GM11168 (cell line): ENCODE results near the gene ZFR.
"Not testable (repeated sequence)": the region's sequence is repeated elsewhere in the genome, so short reads cannot be mapped to it uniquely, and the experiment has no call there.

Experiments
- in situ Hi-C: fragments of 300-500 bp; cut with MboI; formaldehyde crosslinking; loops from one replicate; pipeline ENCODE4 v1.12.0; 2022; ENCODE audit warnings: low sequenced_read_pairs; ENCODE audit not compliant: unreplicated experiment

Gene ZFR

DNA sequence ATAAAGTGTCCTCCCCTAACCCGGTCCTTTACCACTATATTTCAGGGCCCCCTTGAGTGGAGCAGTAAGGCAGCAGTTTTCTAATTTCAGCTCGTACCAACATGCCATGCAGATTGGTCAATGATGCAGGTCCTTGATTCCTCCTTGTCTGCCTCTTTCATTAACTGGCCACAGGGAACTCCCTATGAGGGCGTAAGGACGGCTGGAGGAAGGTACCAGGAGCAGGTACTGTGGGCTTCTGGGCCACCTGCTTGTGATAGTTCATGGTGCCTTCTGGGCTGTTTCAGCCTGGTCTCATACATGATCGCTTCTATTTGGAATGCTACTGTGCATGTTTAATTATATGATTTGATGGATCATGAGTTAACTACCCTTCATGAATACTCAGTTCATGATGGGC lies 9.4 kb upstream of the ZFR start:
- in situ Hi-C loops, result no loop called here

- in situ Hi-C loops, result not testable (repeated sequence)
Observed at GRCh38 chr5:32452316-32452715, 7.8 kb upstream of the ZFR start.

DNA sequence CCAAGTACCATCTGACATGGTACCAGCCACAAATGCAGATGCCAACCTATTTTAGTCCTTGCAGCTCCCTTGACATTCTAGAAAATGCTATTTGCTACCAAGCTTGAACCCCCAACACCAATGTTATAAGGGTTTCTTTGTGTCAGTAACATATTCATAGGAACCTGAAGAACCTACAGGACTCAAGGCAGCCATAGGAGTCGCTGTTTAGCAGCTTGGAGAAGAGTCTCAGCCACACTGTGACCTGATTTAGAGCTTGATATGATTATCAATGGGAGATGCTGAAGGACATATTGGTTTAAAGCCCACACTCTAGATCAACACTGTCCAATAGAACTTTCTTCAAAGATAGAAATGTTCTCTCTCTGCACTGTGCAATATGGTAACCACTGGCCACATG lies 6.4 kb upstream of the ZFR start:
- in situ Hi-C loops, result no loop called here

DNA sequence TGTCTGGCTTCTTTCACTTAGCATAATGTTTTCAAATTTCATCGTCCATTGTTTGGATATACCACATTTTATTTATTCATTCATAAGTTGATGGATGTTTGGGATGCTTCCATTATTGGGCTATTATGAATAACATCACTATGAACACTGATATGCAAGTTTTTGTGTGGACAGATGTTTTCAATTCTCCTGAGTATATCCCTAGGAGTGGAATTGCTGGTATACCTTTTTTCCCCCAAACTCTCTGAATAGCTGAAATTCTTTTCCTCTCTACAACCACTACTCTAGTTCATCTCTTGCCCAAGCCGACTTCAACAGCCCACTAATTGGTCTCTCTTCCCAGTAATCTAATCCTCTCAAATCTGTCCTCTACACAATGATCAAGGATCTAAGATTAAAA lies 4.7 kb upstream of the ZFR start:
- in situ Hi-C loops, result no loop called here

DNA sequence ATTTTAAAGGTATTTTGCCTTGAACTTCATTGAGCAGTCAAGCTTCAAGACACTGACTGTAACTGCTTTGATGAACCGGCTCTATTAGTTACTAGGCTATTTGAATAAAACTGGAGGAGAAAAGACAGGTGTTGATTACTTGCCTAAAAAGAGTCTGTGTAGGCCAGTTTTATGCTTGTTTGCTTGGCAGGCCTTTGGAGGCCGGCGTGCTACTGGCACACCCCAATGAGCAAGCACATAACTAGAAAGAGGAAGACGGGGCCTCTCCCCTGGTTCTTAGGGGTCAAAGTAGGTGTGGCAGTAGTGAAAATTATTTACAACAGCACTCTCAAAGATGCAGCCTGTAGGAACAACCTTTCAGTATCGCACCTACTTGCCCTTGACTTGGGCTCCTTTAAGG lies 2.1 kb upstream of the ZFR start:
- in situ Hi-C loops, result no loop called here

DNA sequence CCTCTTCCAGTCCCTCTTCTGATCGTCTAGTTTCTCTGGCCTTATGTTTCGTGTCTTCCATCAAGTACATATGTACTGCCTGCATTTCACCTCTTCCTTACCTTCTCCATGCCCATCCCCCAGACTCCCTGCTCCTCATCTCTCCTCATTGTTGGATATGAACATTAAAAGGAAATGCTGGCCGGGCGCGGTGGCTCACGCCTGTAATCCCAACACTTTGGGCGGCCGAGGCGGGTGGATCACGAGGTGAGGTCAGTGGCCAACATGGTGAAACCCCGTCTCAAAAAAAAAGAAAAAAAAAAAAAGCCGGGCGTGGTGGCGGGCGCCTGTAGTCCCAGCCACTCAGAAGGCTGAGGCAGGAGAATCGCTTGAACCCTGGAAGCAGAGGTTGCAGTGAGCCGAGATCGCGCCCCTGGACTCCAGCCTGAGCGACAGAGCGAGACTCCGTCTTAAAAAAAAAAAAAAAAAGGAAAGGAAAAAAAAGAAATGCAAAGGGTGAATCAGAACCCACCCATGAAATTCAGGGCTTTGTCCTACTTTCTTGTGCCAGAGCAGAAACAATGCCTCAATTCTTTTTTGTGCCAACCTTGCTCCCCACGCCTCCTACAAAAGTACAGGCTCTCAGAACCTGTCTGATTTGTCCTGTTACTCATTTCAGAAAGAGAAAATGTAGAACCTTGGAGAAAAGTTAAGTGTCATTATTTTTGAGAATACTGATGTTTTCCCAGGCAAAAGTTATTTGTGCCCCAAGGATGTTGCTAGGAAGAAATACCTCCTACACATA lies 1.5 kb upstream of the ZFR start:
- in situ Hi-C loops, result no loop called here

GRCh38 chr5:32445287-32445758 lies 783 bp upstream of the ZFR start:
- in situ Hi-C loops, result no loop called here

- in situ Hi-C loops, result no loop called here
Observed at GRCh38 chr5:32443541-32444430, 754 bp downstream of the ZFR start.

- in situ Hi-C loops, result no loop called here
Observed at GRCh38 chr5:32443145-32443540, 1.4 kb downstream of the ZFR start.

DNA sequence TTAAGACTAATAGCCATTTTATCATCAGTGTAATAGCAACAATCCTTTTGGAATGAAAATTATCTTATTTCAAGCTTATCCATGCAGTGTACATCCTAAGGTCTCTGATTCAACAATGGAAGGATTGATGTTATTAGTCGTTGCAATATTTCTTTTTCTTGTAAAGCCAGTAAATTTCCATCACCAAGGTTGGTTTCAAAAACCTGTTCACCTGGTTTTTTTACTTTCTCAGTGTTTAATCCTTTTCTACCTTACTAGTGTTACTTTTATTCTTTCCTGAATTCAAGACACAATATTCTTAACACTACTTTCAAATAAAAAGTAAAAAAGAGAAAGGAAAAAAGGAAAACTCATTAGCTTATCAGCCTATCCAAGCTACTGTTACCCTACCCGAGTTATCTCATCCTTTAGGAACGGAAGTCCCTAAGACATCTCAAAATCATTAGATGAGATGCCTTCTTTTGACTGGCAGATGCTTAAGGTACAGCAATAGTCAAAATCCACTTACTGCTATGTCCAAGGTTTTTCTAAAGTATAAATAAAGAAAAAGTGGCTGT lies 5.4 kb downstream of the ZFR start:
- in situ Hi-C loops, result no loop called here

DNA sequence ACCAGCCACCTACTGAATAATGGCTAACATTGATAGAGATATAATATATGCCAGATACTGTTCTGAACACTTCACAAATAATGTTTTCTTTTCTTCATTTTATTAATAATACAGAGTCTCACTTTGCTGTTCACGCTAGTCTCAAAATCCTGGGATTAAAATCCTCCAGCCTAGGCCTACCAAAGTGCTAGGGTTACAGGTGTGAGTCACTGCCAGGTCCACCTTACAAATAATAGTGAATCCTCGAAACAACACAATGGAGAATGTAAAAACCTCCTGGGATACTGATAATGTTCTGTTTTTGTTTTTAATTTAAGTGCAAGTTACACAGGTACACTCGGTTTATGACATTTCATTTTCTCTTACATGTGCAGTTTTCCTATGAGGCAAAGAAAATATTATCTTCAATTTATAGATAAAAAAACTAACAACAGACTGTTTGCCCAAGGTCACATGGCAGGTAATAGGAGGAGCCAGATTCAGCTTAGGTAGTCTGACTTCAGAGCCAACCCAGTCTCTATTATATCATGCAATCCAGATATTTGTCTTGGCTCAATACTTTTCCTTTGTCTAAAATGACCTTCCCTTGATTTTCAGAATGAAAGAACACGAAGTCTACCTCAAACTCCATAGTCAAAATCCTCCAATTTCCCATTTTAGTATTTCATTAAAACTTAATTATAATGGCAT lies 7.8 kb downstream of the ZFR start:
- in situ Hi-C loops, result no loop called here

DNA sequence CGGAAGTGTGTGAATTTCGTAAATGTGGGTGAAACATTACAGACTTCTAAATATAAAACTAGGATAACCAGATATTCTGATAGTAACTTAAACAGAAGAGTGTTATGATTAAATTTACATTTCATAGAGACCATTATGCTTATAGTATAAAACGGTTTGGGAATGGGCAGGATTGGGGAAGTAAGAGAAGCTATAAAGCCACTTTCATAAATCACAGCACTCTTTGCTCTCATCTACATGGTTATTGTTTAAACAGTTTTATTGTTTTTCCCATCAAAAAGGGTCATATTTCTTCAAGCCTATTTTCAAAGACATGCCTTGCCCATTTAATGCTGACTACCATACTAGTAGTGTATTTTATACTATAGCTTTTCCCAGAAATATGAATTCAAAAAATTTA lies 9.2 kb downstream of the ZFR start:
- in situ Hi-C loops, result no loop called here

DNA sequence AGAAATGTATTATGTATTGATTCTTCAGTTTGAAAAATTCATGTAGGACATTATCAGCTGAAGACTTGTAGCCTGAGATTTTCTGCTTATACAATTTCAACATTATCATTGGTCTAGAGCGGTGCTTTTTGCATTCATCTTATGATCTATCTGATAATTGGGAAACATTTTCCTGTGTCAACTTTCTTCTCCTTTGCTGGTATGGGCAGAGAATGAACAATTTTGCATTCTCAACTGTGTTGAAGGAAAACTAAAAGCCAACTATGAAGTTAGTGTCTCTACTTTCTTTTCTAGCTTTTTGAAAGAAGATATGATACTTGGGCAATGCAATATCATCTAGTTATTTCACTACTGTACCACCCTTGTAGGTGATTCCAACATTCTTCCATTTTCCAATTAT lies 10.3 kb downstream of the ZFR start:
- in situ Hi-C loops, result no loop called here

DNA sequence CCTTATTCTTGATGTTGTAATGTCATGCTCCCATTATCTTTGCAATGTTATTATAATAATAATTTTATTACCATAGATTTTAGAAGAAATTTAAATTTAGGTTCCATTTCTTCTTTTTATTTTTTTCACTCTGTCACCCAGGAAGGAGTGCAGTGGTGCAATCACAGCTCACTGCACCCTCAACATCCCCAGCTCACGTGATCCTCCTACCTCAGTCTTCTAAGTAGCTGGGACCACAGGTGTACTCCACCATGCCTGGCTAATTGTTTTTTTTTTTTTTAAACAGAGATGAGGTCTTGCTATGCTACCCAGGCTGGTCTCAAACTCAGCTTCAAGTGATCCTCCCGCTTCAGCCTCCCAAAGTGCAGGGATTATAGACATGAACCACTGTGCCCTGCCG lies 11.9 kb downstream of the ZFR start:
- in situ Hi-C loops, result no loop called here

- in situ Hi-C loops, result not testable (repeated sequence)
Observed at GRCh38 chr5:32430825-32431224, 13.7 kb downstream of the ZFR start.

DNA sequence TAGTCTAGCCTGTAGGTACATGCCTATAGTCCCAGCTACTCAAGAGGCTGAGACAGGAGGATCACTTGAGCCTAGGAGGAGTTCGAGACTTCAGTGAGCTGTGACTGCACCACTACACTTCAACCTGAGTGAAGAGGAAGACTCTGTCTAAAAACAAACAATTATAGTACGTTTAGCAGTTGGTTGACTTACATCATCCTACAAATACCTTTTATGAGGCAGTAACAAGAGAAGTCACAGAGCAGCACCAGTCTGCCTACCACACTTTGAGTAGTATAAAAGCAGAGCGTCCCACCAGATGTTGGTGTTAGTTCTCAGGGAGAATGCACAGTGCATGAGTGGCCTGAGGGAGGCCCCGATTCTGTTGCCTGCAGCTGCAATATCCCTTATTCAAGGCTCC lies 16.1 kb downstream of the ZFR start:
- in situ Hi-C loops, result no loop called here

DNA sequence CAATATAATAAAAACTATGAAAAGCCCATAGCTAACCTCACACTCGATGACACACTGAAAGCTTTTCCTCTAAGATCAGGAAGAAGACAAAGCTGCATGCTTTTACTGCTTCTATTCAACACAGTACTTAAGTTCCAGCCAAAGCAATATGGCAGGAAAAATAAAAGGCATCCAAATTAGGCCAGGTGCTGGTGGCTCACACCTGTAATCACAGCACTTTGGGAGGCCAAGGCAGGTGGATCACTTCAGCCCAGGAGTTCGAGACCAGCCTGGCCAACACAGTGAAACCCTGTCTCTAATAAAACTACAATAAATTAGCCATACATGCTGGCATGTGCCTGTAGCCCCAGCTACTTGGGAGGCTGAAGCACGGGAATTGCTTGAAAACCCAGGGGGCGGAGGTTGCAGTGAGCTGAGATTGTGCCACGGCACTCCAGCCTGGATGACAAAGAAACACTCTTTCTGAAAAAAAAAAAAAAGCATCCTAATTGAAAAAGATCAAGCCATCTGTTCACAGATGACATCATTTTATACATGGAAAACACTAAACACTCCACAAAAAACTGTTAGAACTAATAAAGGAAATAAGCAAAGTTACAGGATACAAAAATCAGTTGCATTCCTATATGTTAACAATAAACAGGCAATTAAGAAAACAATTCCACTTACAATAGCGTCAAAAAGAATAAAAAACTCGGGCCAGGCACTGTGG lies 17.9 kb downstream of the ZFR start:
- in situ Hi-C loops, result no loop called here

GRCh38 chr5:32422697-32423096 lies 21.8 kb downstream of the ZFR start:
- in situ Hi-C loops, result no loop called here

DNA sequence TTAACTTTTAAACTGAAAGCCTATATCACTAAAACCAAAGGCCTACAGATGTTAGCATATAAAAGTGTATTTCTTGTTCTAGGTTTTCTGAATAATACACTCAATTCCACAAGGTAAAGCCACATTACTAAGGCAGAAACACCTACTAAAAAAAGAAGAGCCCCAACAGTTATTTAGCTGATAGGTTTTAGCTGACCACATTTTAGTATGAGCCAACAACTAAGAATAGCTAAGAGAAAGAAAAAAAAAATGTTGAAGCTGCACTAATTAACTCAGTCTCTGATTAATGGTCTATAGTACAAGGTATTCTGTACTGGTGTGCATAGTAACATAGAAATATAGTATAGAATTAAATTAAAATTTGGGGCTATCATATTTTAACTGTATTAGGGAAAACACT lies 23.5 kb downstream of the ZFR start:
- in situ Hi-C loops, result no loop called here

DNA sequence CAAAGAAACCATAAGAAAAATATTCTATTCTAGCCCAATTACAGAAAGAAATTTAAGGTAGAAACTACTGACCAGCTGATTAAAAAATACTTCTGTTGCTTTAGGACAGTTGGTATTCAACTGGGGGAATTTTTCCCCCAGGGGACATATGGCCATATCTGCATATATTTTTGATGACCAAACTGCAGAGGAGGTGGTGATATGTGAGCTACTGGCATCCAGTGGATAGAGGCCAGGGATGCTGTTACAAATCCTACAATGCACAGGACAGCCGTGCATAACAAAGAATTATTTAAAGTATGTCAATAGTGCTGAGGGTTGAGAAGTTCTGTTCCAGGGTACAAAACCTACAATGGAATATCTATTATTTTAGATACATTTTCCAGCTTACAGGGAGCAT lies 24.0 kb downstream of the ZFR start:
- in situ Hi-C loops, result no loop called here
